ENCODE results near the gene FLT1. TPM values are rescaled to one million over a fixed set of nuclear protein-coding genes. Genes with fewer than 3 reads are reported as not detected.

The FLT1 gene
- total and polyA plus RNA-seq, 2 experiments from 2014 or later, result 7.5 to 14.8 TPM

DNA sequence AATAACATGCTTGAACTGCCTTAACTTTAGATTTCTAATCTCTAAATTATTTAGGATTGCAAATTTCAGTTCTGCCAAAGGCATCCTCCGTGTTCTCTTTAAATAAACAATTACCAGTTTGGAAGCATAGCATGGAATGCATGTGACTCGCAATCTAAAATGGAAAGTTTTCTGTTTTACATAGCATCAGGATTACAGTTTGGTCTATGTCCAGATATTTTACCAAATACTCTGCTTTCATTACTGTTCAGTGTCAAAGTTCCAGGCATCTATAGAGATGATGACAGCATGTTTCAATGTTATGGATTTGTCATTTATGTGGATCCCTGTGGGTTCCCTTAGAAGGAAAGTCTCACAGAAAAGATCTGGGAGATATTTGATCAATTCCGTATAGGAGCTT, 16.8 kb downstream of the FLT1 start:
- DNase-seq (ENCODE audit: low read depth in 1 of 2, low spot score in 1 of 2), result no peak
- no peak overlapping the region for H3K4me3 ChIP-seq
- H3K9me3 ChIP-seq (ENCODE audit: low read depth), result no peaks in the 10 kb centered on the region
- no peaks in the 10 kb centered on the region for H3K36me3 ChIP-seq
- H3K27ac ChIP-seq, result no peak overlapping the region
- no peaks in the 10 kb centered on the region for H3K27me3 ChIP-seq
- TF ChIP-seq, protein P1, sequence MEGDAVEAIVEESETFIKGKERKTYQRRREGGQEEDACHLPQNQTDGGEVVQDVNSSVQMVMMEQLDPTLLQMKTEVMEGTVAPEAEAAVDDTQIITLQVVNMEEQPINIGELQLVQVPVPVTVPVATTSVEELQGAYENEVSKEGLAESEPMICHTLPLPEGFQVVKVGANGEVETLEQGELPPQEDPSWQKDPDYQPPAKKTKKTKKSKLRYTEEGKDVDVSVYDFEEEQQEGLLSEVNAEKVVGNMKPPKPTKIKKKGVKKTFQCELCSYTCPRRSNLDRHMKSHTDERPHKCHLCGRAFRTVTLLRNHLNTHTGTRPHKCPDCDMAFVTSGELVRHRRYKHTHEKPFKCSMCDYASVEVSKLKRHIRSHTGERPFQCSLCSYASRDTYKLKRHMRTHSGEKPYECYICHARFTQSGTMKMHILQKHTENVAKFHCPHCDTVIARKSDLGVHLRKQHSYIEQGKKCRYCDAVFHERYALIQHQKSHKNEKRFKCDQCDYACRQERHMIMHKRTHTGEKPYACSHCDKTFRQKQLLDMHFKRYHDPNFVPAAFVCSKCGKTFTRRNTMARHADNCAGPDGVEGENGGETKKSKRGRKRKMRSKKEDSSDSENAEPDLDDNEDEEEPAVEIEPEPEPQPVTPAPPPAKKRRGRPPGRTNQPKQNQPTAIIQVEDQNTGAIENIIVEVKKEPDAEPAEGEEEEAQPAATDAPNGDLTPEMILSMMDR (IDR thresholded peaks at IDR 0.05; ENCODE audit: low read depth, low read length), result no peak
- H3K4me1 ChIP-seq (ENCODE audit: low read depth), result peaks cover 37% of the 10 kb centered on the region

DNA sequence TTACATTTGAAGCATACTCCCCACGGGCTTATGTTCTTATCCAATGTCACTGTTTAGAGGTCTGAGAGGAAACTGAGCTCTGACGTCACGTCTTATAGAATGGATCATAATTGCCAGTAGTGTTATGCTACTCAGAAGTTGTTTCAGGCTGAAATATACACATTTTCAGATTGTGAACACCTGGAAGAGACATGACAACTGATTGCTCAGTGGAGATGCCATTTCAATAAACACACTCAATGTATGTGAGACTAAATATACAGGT, 17.3 kb downstream of the FLT1 start:
- TF ChIP-seq, protein P1 (IDR thresholded peaks at IDR 0.05; ENCODE audit: low read depth, low read length), result no peak
- Histone ChIP-seq H3K27me3 (no peaks in the 10 kb centered on the region), H3K9me3 (ENCODE audit: low read depth) (no peaks in the 10 kb centered on the region), H3K36me3 (no peaks in the 10 kb centered on the region), H3K4me1 (ENCODE audit: low read depth) (peaks cover 32% of the 10 kb centered on the region), H3K4me3 (no peak overlapping the region), H3K27ac (no peak overlapping the region)
- no peak for DNase-seq (ENCODE audit: low read depth in 1 of 2, low spot score in 1 of 2)

DNA sequence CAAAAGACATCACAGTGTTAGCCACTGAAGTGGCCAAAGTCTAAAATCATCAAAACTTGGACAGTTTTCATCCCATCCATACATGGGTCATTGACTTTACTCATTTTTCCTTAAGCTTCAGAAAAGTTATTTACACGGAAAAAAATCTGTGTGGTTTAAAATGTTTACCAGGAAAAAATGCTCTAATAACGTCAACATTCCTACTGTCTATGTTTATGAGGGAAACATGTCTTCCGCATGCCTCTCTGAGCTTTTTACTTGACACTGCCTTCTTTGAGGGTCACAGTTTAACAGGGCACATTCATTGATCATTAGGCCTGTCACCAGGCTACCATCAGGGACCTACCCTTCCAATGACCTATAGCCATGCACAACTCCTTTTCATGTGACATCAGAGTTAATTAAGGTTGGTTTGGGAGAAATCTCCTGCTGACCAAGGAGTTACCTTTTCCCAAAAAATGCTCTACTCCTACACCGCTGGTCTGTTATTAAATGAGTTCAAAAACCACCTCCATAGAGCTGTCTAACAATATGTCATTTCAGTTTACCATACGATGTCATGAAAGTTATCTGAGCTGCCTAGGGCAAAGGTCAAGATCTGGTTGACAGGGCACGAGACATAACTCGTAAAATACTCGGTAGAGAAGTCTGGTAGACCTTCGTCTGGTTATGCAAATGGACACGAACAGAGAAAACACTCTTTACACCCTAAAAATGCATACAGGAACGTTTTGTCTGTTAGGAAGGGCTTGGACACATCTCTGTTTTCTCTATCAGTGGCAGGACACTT, 17.8 kb downstream of the FLT1 start:
- TF ChIP-seq, protein P1 (IDR thresholded peaks at IDR 0.05; ENCODE audit: low read depth, low read length), result no peak
- peaks cover 31% of the 10 kb centered on the region for H3K4me1 ChIP-seq (ENCODE audit: low read depth)
- peak overlapping the region; percentile 12 for H3K27ac ChIP-seq

DNA sequence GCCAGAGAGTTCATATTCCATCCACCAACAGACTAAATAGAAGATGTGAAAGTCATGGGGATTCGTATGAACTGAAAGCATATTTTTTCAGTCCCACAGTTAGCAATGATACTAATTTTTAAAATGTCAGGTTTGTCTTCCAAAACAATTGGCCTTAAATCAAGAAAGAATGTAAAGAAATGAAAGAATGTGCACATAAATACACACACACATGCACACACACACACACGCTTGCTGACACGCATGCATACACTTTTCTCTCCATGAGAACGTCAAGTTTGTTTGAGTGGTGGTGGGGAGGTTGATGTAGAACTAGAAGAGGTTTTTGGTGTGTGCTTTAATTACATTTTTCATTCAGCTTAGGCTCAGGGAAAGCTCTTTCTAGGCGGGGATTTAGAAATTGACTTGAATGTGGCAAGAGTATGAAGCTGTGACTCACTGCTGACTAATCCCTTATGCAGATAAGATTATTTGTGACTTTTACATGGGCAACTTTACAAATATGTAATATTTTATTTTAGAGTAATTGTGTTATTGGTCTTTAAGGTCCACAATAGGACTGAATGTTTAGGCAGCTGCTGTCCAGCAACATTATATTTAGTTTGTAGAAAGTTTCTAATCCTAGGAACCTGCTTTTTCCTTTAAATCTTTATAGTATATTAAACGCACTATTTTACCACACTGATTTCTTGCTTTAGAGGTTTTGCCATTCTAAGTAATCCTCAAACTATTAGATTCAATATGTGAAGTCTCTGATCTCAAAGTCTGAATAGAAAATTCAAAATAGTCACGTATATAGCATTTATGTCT, 18.8 kb downstream of the FLT1 start:
- Histone ChIP-seq H3K4me1 (ENCODE audit: low read depth) (peaks cover 31% of the 10 kb centered on the region), H3K27me3 (no peaks in the 10 kb centered on the region), H3K36me3 (no peaks in the 10 kb centered on the region), H3K4me3 (no peak overlapping the region), H3K9me3 (ENCODE audit: low read depth) (no peaks in the 10 kb centered on the region), H3K27ac (no peak overlapping the region)
- TF ChIP-seq, protein P1 (IDR thresholded peaks at IDR 0.05; ENCODE audit: low read depth, low read length), result no peak
- peak in 1 of 2 donors; percentile 94 for DNase-seq (ENCODE audit: low read depth in 1 of 2, low spot score in 1 of 2)

More for the DNA sequence above, 17.8 kb downstream of the FLT1 start:
- Histone ChIP-seq H3K9me3 (ENCODE audit: low read depth) (no peaks in the 10 kb centered on the region), H3K4me3 (no peak overlapping the region), H3K36me3 (no peaks in the 10 kb centered on the region), H3K27me3 (no peaks in the 10 kb centered on the region)
- no peak for DNase-seq (ENCODE audit: low read depth in 1 of 2, low spot score in 1 of 2)

DNA sequence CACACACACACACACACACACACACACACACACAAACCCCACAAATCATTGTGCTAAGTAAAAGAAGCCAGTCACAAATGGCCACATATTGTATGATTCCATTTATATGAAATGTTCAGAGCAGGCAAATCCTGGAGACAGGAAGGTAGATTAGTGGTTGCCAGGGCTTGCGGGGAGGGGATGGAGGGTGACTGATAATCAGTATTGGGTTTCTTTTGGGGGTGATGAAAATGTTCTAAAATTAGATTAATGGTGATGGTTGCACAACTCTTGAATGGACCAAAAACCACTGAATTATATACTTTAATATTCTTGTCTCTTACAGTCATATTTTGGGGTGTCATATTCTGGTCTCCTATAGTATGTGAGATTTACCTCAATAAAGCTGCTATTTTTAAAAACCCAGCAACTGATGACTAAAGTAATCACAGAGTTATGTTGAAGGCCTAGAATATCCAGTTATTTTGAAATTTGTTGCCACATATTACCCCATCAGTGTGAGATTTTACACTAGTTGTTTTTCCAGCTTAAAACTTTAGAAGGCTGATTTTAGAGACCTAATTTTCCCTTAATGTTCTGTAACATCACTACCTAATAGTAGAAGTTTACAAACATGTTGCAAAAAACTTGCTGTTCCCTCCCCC, 20.3 kb downstream of the FLT1 start:
- H3K4me1 ChIP-seq (ENCODE audit: low read depth), result peaks cover 31% of the 10 kb centered on the region
- no peaks in the 10 kb centered on the region for H3K9me3 ChIP-seq (ENCODE audit: low read depth)
- H3K36me3 ChIP-seq, result no peaks in the 10 kb centered on the region
- H3K27me3 ChIP-seq, result no peaks in the 10 kb centered on the region
- H3K4me3 ChIP-seq, result no peak overlapping the region
- peak in 1 of 2 donors; percentile 59 for DNase-seq (ENCODE audit: low read depth in 1 of 2, low spot score in 1 of 2)
- H3K27ac ChIP-seq, result no peak overlapping the region
- TF ChIP-seq, protein P1 (IDR thresholded peaks at IDR 0.05; ENCODE audit: low read depth, low read length), result no peak

Data from cardiac muscle cell (in vitro differentiated cells and primary cell).